ENCODE data around the gene GTF2F1.

GTF2F1 gene

GRCh38 chr19:6439743-6440142, 46.8 kb upstream of the GTF2F1 start:
- Histone ChIP-seq H3K79me2 (ENCODE audit: insufficient read depth, low read length) (no peaks in the 10 kb centered on the region), H3K4me2 (ENCODE audit: low read depth, low read length, poor library complexity, severe bottlenecking) (no peak overlapping the region), H3F3A (ENCODE audit: insufficient read depth) (no peaks in the 10 kb centered on the region), H2AFZ (ENCODE audit: low read depth, low read length, severe bottlenecking) (no peak overlapping the region), H3K36me3 (ENCODE audit: low read length) (no peaks in the 10 kb centered on the region), H3K27ac (ENCODE audit: low read depth, low read length) (no peak overlapping the region), H3K4me3 (ENCODE audit: insufficient read depth, low read length, poor library complexity, severe bottlenecking) (no peak overlapping the region), H4K20me1 (ENCODE audit: low read depth, low read length) (no peaks in the 10 kb centered on the region), H3K27me3 (ENCODE audit: low read length) (no peaks in the 10 kb centered on the region), H3K9me2 (replicated peaks; ENCODE audit: insufficient read depth, low read length) (no peaks in the 10 kb centered on the region), H3K9me3 (ENCODE audit: insufficient read depth, low read length) (no peaks in the 10 kb centered on the region), H3K9ac (ENCODE audit: low read length) (no peak overlapping the region)
- TF ChIP-seq EZH2phosphoT487 (conservative IDR thresholded peaks at IDR 0.05; ENCODE audit: low read length) (no peak), CTCF (IDR thresholded peaks at IDR 0.05; ENCODE audit: insufficient read depth, low read length, poor library complexity, severe bottlenecking) (no peak)

GRCh38 chr19:6433663-6434062, 40.7 kb upstream of the GTF2F1 start, which contains the start of gene SLC25A41:
SLC25A41 (minus strand) TSS chr19:6433763; CDS start chr19:6433693, 70 bp downstream.
- H3F3A ChIP-seq (ENCODE audit: insufficient read depth), result no peaks in the 10 kb centered on the region
- H3K79me2 ChIP-seq (ENCODE audit: insufficient read depth, low read length), result no peaks in the 10 kb centered on the region
- no peaks in the 10 kb centered on the region for H3K27me3 ChIP-seq (ENCODE audit: low read length)
- H3K9ac ChIP-seq (ENCODE audit: low read length), result no peak within 1 kb of the TSS
- no peak within 1 kb of the TSS for H3K27ac ChIP-seq (ENCODE audit: low read depth, low read length)
- no peaks in the 10 kb centered on the region for H3K9me2 ChIP-seq (replicated peaks; ENCODE audit: insufficient read depth, low read length)
- H3K36me3 ChIP-seq (ENCODE audit: low read length), result no peaks in the 10 kb centered on the region
- TF ChIP-seq CTCF (IDR thresholded peaks at IDR 0.05; ENCODE audit: insufficient read depth, low read length, poor library complexity, severe bottlenecking) (no peak), EZH2phosphoT487 (conservative IDR thresholded peaks at IDR 0.05; ENCODE audit: low read length) (no peak)
- H3K9me3 ChIP-seq (ENCODE audit: insufficient read depth, low read length), result no peaks in the 10 kb centered on the region
- H2AFZ ChIP-seq (ENCODE audit: low read depth, low read length, severe bottlenecking), result no peak within 1 kb of the TSS
- H3K4me2 ChIP-seq (ENCODE audit: low read depth, low read length, poor library complexity, severe bottlenecking), result no peak within 1 kb of the TSS
- no peaks in the 10 kb centered on the region for H4K20me1 ChIP-seq (ENCODE audit: low read depth, low read length)
- H3K4me3 ChIP-seq (ENCODE audit: insufficient read depth, low read length, poor library complexity, severe bottlenecking), result no peak within 1 kb of the TSS

- Histone ChIP-seq H2AFZ (ENCODE audit: low read depth, low read length, severe bottlenecking) (no peak overlapping the region), H3K36me3 (ENCODE audit: low read length) (no peaks in the 10 kb centered on the region), H3K79me2 (ENCODE audit: insufficient read depth, low read length) (no peaks in the 10 kb centered on the region), H3K9me2 (replicated peaks; ENCODE audit: insufficient read depth, low read length) (no peaks in the 10 kb centered on the region), H3K4me2 (ENCODE audit: low read depth, low read length, poor library complexity, severe bottlenecking) (no peak overlapping the region), H3F3A (ENCODE audit: insufficient read depth) (no peaks in the 10 kb centered on the region), H3K27ac (ENCODE audit: low read depth, low read length) (no peak overlapping the region), H4K20me1 (ENCODE audit: low read depth, low read length) (no peaks in the 10 kb centered on the region), H3K9ac (ENCODE audit: low read length) (no peak overlapping the region), H3K4me3 (ENCODE audit: insufficient read depth, low read length, poor library complexity, severe bottlenecking) (no peak overlapping the region), H3K9me3 (ENCODE audit: insufficient read depth, low read length) (no peaks in the 10 kb centered on the region), H3K27me3 (ENCODE audit: low read length) (no peaks in the 10 kb centered on the region)
- TF ChIP-seq EZH2phosphoT487 (conservative IDR thresholded peaks at IDR 0.05; ENCODE audit: low read length) (no peak), CTCF (IDR thresholded peaks at IDR 0.05; ENCODE audit: insufficient read depth, low read length, poor library complexity, severe bottlenecking) (no peak)
Measured at GRCh38 chr19:6433165-6433564, 40.2 kb upstream of the GTF2F1 start.

All from SU-DHL-6 (cell line).